ENCODE measurements around the gene CPB1.
"Not testable (repeated sequence)": the region's sequence is repeated elsewhere in the genome, so short reads cannot be mapped to it uniquely, and the experiment has no call there.

Gene CPB1

DNA sequence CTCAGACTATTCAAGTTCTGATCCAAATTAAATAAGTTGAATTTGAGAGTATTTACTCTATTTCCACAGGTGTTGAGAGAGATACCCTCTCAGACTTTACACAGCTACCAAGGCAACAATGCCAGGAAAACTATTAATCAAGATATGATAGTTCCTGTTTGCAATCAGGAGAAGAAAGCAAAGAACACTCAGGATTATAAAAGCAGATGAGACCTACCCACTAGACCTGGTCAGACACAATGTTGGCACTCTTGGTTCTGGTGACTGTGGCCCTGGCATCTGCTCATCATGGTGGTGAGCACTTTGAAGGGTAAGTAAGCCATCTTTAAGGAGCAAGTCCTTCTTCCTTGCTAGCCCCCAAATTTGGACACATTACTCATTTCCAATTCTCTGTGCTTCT is at the start of gene CPB1:
TSS of gene CPB1 (plus strand) at position 227 of the 400 bp plus-strand sequence. CDS start at position 240, 13 bp downstream.
- DNase-seq (ENCODE audit: low read depth), result no peak

DNA sequence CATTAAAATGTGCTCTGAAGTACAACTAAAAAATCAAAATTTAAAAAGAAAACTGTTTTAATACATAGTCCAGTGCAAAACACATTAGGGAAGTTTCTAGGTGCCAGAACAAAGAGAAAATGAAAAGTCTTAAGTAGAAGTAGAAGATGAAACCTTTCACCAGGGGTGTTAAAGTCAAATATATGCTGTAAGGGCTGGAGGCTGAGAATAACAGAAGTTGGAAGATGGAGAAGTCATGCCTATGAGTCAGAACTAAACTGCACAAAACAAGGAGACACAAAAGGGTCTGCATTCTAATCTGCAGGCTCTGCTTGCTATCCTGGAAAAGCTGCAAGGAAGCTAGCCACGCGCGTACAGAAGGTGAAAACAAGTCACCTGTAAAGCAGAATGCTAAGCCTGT is 48.7 kb upstream of the CPB1 start:
- DNase-seq (ENCODE audit: low read depth), result no peak

- not testable (repeated sequence) for DNase-seq (ENCODE audit: low read depth)
Measured at GRCh38 chr3:148785026-148785425, 42.6 kb upstream of the CPB1 start.

DNA sequence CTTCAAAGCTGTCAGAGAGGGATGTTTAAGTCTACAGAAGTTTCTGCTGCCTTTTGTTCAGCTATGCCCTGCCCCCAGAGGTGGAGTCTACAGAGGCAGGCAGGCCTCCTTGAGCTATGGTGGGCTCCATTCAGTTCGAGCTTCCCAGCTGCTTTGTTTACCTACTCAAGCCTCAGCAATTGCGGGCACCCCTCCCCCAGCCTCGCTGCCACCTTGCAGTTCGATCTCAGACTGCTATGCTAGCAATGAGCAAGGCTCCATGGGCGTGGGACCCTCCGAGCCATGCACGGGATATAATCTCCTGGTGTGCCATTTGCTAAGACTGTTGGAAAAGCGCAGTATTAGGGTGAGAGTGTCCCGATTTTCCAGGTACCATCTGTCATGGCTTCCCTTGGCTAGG is 41.5 kb upstream of the CPB1 start:
- DNase-seq (ENCODE audit: low read depth), result not testable (repeated sequence)

GRCh38 chr3:148789146-148789545 is 38.5 kb upstream of the CPB1 start:
- no peak for DNase-seq (ENCODE audit: low read depth)

- DNase-seq (ENCODE audit: low read depth), result no peak
Measured at GRCh38 chr3:148789906-148790305, 37.7 kb upstream of the CPB1 start.

- DNase-seq (ENCODE audit: low read depth), result no peak
Measured at GRCh38 chr3:148790370-148790769, 37.2 kb upstream of the CPB1 start.

DNA sequence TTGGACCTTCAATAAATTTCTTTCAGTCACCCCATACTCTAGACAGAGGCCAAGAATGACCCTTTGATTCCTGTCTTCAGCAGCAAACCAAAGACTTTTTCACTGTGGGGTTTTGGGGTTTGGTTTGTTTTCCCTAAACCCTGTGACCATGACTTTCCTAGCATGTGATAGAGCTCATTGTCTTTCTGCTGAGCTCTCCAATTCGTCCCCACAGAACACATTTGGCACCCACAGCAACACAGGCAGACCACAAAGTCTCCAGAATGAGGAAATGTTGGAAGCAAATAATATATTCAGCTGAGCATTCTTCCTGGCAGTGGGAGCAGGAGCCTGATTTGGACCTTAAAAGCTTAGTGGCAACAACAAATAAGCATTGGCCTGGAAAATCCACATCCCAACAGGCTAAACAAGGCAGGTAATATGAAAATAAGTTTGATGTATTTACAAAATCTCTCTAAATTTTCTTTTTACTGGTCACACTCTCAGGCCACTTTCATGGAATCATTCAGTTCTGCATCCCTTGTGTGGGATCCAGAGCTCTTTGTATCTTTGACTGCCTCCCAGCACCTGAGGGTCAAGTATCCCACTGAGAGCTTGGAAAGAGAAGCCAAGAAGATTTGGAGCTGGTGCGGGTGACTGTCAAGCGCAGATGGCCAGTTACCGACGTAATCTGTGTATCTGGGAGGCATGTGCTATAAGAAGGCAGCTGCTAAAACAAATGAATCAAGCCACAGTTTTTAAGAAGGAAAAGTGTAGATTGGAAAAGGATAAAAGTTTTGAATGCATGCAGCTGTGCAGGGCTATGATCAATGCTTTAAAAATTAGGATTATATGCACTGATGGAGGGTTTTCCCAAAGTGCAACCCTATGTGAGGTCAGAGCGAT is 36.5 kb upstream of the CPB1 start:
- DNase-seq (ENCODE audit: low read depth), result no peak

GRCh38 chr3:148791920-148792319 is 35.7 kb upstream of the CPB1 start:
- DNase-seq (ENCODE audit: low read depth), result no peak

- no peak for DNase-seq (ENCODE audit: low read depth)
Measured at GRCh38 chr3:148792516-148792915, 35.1 kb upstream of the CPB1 start.

- DNase-seq (ENCODE audit: low read depth), result no peak
Measured at GRCh38 chr3:148796799-148797198, 30.8 kb upstream of the CPB1 start.

DNA sequence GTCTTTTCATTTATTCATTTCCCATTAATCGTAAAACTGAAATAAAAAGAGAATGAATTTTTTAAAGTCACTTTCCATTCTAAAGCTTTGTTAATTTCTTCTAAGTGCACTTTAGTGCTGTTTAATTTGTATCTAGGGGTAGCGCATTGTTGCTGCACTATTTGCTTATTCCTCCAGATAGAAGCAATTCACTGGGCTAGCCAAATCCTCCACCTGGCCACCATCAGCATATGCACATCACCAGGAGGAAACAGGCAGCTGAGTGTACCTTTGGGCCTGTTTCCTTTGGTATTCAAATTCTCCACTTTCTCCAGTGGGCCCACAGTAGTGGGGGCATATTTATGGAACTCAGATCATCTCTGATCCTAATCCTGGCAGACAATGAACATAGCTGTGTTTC is 29.8 kb upstream of the CPB1 start:
- no peak for DNase-seq (ENCODE audit: low read depth)

DNA sequence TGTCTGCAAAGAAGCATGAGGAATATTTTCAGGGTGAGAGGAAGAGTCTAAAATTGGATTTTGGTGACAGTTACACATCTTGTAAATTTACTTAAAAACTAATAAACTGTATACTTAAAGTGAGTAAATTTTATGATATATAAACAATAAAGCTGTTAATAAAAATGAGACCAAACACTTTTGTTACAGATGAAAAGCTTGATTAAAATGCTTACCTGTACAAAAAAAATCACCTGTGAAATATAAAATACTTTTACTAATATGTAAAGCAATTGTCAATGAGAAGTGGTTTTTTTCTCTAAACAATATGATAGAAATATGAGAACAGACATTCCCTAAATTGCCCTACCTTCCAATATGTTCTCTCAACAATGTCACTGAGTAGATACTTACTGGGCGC is 27.2 kb upstream of the CPB1 start:
- DNase-seq (ENCODE audit: low read depth), result no peak

DNA sequence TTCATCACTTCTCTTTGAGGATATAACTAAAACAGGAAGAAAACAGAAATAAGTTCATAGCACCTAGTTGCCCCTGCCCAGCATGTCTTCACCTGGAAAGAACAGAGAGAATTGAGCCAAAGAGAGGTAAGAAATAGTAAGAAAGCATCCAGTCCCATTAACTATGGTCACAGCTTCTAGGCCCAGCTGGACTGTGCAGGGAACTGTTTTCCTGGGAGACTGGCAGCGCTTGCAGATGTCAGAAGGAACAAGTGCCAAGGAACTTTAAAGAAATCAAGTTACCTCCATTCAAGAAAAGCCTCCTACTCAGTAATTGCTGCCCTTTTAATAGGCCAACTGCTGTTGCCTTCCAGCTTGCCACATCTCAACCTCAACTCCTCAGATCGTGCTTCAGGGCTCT is 17.8 kb upstream of the CPB1 start:
- DNase-seq (ENCODE audit: low read depth), result no peak

GRCh38 chr3:148815316-148816110 is 12.1 kb upstream of the CPB1 start:
- no peak for DNase-seq (ENCODE audit: low read depth)

GRCh38 chr3:148816427-148816826 is 11.2 kb upstream of the CPB1 start:
- DNase-seq (ENCODE audit: low read depth), result no peak

DNA sequence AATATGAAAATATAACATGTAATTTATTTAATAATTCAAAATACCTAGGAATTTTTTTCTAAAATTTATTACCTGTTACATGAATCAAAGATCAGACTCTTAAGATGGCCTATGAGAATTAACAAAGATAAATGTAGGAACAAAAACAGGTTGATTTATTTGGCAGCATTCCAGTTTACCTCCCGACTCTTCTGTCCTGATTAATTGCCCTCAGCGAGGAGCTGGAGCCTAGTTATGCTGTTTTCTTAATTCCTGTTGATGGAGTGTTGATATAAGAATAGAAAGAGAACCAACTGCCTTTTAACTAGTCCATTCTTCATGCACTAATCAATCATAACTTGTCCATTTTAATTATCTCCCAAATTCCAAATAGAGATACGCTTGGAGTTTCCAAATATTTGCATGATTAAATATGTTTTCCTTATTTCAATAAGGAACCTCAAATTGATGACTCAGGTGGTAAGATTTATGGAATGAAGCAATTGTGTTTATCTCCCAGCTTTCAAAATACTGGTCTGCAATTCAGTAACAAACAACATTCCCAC is 10.6 kb upstream of the CPB1 start:
- DNase-seq (ENCODE audit: low read depth), result no peak

- DNase-seq (ENCODE audit: low read depth), result no peak
Measured at GRCh38 chr3:148820361-148821245, 7.0 kb upstream of the CPB1 start.

DNA sequence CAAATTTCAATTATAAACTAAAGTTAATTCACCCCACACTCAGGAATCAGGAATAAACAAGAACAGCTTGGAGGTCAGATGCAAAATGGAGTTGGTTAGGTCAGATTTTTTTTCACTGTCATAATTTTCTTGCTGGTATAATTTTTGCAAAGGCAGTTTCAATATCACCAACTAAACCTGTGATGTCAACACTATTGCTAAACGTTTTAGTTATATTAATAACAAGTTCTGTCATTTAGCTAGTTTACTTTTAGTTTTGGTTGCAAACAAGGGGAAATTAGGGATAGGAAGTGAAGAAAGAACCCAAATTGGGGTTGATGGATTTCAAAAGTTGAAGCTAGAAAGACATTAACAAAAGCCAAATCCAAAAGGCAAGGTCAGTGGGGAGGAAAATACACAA is 4.6 kb upstream of the CPB1 start:
- DNase-seq (ENCODE audit: low read depth), result no peak

DNA sequence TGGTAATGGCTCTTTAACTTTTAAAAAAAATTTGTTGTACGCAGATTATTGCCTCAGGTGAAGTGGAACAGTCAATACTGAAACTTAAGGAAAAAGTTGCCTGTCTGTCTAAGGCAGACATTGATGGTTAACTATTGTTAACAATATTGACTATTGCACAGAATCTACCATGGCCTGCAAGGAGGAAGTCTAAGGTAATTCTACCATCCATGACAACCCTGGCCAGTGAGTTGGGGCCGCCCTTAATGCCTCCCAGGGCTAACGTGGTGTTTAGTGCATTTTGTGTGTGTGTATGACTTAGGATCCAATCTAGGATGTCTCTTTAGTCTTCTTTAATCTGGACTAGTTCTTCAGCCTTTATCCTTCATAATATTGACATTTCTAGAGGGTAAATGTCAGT is 2.1 kb upstream of the CPB1 start:
- no peak for DNase-seq (ENCODE audit: low read depth)

- DNase-seq (ENCODE audit: low read depth), result no peak
Measured at GRCh38 chr3:148828136-148828690, 602 bp downstream of the CPB1 start.

DNA sequence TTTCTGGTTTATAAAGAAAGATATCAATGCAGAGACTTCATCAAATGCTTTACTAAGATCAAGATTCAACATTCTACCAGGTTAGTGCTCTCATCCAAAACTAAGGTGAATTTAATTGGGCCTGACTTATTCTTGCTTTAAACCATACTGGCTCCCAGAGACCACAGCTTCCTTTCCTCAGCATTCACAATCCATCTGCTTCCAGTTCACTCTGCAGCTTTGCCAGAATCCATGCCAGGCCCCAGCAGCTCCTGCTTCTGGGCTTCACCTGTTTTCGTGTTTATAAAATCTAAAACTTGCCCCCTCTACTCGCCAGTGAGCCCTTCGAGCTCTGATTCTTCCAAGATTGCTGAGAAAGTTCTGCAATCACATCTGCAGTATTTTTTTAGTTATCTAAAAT is 2.3 kb downstream of the CPB1 start:
- DNase-seq (ENCODE audit: low read depth), result no peak
